Activated CD4-positive, alpha-beta T cell treated with anti-CD3 and anti-CD28 coated beads, Interleukin-2, amount 50 U/mL, for 24 hours (primary cell): ENCODE data around the gene NDST1.

ENCODE experiments used
- DNase-seq, 2 donors: peaks; one replicate each; pipeline ENCODE4 v3.0.0-alpha.2; 2020; ENCODE audit warnings: low read depth in 1 of 2, low spot score in 1 of 2

The NDST1 gene

DNA sequence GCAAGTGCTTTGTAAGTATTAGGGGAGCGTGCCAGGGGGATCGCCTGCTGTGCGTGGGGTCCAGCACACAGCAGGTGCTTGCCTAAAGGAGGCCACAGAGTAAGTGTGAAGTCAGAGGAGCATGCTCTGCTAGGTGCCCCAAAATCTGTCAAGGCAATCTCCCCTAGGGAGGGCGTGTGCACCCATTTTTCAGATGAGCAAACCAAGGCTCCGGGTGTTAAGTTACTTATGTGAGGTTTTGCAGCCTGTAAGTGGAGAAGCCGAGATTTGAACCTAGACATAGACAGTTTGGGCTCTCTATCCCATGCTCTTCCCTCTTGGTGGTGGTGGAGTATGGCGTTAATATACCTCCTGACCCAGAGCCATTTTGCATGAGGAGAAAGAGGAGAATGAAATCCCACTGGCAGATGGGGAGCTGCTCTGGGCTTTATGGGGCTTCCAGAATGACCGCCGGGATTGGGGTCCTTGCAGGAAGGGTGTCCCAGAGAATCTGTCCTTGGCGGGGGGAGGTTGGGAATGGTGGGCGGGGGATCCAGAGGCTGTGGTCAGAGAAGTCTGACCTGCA, 14.1 kb downstream of the NDST1 start:
- DNase-seq, result no peak

DNA sequence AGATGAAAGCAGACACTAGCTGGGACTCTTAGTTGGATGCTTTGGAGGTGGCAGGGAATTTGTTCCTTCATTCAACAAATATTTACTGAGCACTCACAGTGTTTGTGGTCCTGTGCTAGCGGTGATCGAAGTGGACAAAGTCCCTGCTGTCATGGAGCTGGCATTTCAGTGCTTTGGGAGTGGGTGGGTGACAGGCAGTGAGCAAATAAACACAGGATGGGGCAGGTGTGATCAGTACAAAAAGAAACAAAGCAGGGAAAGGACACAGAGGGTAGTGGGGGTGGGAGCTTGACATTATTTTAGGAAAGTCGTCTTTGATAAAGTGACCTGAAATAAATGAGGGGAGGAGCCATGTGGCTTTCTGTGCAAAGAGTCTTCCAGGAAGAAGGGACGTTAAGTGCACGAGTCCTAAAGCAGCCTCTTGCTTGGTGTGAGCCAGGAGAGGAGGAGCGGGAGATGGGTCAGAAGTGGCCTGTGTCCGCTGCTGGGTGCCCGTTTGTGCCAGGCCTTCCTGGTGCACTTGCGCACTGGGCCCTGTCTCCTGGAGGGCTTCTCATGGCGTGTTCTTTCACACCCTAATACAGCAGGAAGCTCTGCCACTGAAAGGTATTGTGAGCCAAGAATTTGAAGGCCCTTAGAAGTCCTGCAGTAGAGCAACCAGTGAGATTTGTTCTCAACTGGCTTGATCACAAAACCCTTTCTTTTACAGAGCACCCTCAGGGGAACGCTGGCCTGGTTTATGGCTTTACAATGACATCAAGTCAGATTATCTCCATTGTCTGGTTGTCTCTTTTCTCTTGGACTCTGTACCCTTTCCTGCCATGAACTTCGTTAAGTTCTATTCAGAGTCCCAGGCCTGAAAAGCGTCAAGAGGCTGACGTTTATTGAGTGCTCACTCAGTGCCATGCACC, 14.8 kb downstream of the NDST1 start:
- DNase-seq, result no peak

- no peak for DNase-seq
Observed at GRCh38 chr5:150523472-150524350, 15.8 kb downstream of the NDST1 start.

DNA sequence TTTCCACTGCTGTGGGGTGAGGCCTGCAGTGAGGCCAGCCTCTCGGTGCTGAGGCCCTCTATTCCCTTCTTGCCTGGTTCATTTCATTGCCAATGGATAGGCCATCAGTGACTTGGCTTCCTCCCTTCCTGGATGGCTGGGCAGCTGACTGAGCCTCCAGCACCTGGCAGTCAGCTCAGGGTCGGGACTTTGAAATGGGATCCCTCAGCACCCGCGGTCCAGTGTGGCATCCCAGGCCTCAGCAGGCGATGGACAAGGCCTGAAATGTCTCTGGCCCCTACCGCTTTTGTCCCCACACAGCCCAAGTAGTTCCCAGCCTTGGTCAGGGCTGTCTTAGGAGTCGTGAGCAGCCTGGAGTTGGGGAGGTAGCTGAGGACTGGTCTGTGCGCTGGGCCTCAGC, 17.2 kb downstream of the NDST1 start:
- no peak for DNase-seq

DNA sequence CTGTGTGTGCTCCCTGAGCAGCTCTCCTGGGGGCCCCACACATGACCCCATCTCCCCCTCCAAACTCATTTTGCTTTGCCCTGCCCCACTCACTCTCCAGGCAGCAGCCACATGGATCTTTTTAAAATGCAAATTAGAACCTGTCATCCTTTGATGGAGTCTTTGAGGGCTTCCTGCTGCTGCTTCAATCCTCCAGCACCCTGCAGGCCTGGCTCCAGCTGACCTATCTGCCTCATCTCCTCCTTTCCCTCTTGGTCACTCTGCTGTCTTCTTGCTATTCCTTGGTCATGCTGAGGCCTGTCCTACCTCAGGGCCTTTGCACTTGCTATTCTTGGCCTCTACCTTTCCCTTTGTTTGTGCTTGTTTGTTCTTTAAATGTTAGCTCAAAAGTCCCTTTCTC, 17.9 kb downstream of the NDST1 start:
- DNase-seq, result no peak

- no peak for DNase-seq
Observed at GRCh38 chr5:150527038-150527437, 19.1 kb downstream of the NDST1 start.

- no peak for DNase-seq
Observed at GRCh38 chr5:150527808-150528207, 19.9 kb downstream of the NDST1 start.

- DNase-seq, result no peak
Observed at GRCh38 chr5:150528924-150529546, 21.1 kb downstream of the NDST1 start.

DNA sequence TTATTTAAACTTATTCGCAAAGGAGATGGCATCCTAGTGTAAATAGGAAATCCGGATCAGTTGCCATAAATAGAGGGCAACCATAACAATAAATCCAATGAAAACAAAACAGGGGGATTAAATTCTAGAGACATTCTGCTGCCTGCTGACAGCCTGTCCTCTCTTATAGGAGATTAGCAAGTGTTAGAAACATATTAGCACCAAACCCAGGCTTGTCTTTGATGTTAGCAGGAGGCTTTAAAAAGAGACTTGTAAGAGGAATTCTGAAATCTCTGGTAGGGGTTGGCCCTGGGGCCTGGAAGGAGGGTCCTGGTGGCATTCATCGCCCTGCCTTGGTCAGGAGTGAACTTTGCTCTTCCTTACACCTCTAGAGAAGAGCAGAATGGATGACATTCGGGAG, 21.6 kb downstream of the NDST1 start:
- DNase-seq, result no peak

- no peak for DNase-seq
Observed at GRCh38 chr5:150530423-150530822, 22.5 kb downstream of the NDST1 start.

- no peak for DNase-seq
Observed at GRCh38 chr5:150530951-150531588, 23.1 kb downstream of the NDST1 start.

- DNase-seq, result no peak
Observed at GRCh38 chr5:150531686-150532085, 23.8 kb downstream of the NDST1 start.

DNA sequence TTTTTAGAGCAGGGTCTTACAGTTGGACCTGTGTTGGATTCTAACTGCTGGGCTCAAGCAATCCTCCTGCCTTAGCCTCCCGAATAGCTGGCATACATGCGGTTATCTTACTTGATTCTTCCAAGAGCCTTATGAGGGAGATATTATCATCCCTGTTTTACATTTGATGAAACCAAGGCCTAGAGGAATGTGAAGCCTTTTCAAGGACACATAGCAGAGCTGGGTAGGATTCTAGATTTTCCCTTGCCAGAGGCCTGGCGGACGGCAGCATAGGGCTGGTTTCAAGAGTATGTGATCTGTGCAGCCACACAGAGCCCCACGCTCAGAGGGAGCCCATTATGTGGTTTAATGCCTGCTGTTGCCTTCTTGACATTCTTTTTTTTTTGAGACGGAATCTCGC, 24.2 kb downstream of the NDST1 start:
- no peak for DNase-seq

DNA sequence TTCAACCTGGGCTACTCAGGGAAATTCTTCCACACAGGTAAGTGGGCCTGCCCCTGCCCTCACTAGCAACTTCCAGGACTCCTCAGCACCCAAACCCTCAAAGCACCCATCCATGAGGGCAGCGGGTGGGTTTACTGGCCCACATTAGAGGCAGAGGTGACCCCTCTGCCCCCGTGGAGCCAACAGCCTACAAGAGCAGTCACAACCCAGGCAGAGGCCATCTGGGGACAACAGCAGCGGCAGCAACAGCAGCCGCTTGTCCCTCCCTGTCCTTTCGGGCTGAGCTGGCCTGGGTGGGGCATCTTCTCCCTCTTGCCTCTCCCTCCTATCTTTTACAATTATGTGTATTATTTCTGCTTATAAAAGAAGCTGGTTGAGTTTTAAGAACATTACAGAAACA, 25.1 kb downstream of the NDST1 start:
- no peak for DNase-seq

GRCh38 chr5:150534811-150535210, 26.9 kb downstream of the NDST1 start:
- no peak for DNase-seq

GRCh38 chr5:150535611-150536010, 27.7 kb downstream of the NDST1 start:
- no peak for DNase-seq

GRCh38 chr5:150538007-150538917, 30.3 kb downstream of the NDST1 start:
- DNase-seq, result no peak

GRCh38 chr5:150539206-150539605, 31.3 kb downstream of the NDST1 start:
- DNase-seq, result no peak

DNA sequence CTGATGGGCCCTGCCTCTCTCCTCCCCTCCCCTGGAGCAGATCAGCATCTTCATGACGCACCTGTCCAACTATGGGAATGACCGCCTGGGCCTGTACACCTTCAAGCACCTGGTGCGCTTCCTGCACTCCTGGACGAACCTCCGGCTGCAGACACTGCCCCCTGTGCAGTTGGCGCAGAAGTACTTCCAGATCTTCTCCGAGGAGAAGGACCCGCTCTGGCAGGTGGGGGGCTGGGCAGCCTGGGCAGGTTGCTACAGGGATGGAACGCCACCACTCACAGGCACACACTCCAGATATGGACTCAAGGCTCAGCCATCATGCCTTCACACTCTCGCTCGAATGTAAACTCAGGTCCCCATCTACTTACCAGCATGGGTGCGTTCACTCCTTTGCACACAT, 32.1 kb downstream of the NDST1 start:
- DNase-seq, result no peak
